Pancreas (tissue), 10 donors: ENCODE data around the gene HSD17B12. TPM values are rescaled to one million over a fixed set of nuclear protein-coding genes. Genes with fewer than 3 reads are reported as not detected.
"Not testable (repeated sequence)": the region's sequence is repeated elsewhere in the genome, so short reads cannot be mapped to it uniquely, and the experiment has no call there.

Source experiments
- ATAC-seq, 4 donors: fragments of 200-7000 bp; cut with Tn5 transposase; one replicate each; pipeline versions ENCODE4 v1.8.0 to v1.9.1; 2020; ENCODE audit warnings: mild to moderate bottlenecking in 4 of 4, moderate library complexity in 4 of 4
- DNase-seq, 6 donors: peaks; one replicate each; pipeline ENCODE4 v3.0.0-alpha.2; 2020
- FAIRE-seq: peaks from 2 replicates; lab custom pipeline; 2012; peaks lifted over from hg19 to GRCh38; lab: Jason Lieb, UNC
- H3K27ac ChIP-seq, 4 donors: fragments of 200-600 bp; sonication (generic); 1 replicate in 3 of 4; 2 replicates in 1 of 4; pipeline versions ENCODE4 v1.5.0 to v1.8.0; 2020
- H3K27me3 ChIP-seq, 4 donors: fragments of 200-600 bp; one replicate each; pipeline ENCODE4 v1.8.0; 2021
- H3K36me3 ChIP-seq, 3 donors: fragments of 200-600 bp; sonication (generic) in 1 of 3; one replicate each; pipeline versions ENCODE4 v1.5.0 to v1.8.0; 2020 to 2021
- H3K4me1 ChIP-seq, 3 donors: fragments of 200-600 bp; one replicate each; pipeline ENCODE4 v1.8.0; 2021
- H3K4me3 ChIP-seq, 4 donors: fragments of 200-600 bp; sonication (generic) in 2 of 4; one replicate each; pipeline versions ENCODE4 v1.5.0 to v1.8.0; 2020 to 2021
- H3K9me3 ChIP-seq, 4 donors: fragments of 200-600 bp; one replicate each; pipeline ENCODE4 v1.8.0; 2021
- CTCF ChIP-seq, 4 donors: fragments of 200-600 bp; sonication (generic) in 3 of 4; IDR thresholded peaks; one replicate each; pipeline versions ENCODE4 v1.5.0 to v1.8.0; 2021; ENCODE audit warnings: antibody characterized with exemption in 4 of 4
- WGBS, 2 donors: extraction: QIAGEN DNeasy Blood & Tissue Kit; methylation state at CpG; one replicate each; pipeline ENCODE4 v1.1.7; 2013; 5-methylcytosine and 5-hydroxymethylcytosine counted together
- intact Hi-C, 3 donors: fragments of 100-400 bp; cut with DNase I; formaldehyde crosslinking; loops; one replicate each; pipeline versions ENCODE4 v1.11.1 to v1.14.2; 2022
- polyA plus RNA-seq, 2 donors: library from polyadenylated mRNA; stranded (reverse); fragments of 200-250 nt; gene quantifications; one replicate each; pipeline ENCODE4 v1.2.3, GENCODE V29; 2013
- total RNA-seq, 6 donors: library from RNA; stranded (reverse); fragmentation: NEBNext Ultra II Directional in 4 of 6; extraction: Animal tissue kit (Norgen Biotek cat#: 25700) in 4 of 6; gene quantifications; one replicate each; pipeline versions ENCODE4 v1.2.1 to v1.2.4, GENCODE V29; 2021 to 2023
- donor health status: healthy with polysubstance abuse.
- donor health status: DM: no; HTN: no; CAD: no; lungs with moderate emphysema.
- donor health status: DM: no; HTN: no; CAD: no.
- donor health status: control.
- donor health status: control.
- donor health status: Bipolar disorder and iron deficiency.
- donor health status: DM: yes; HTN: yes; CAD: no.
- donor health status: DM: no; HTN: no; CAD: no.
- donor health status: DM: no; HTN: no; CAD: no.
- donor health status: DM: yes; HTN: yes; CAD: no.

HSD17B12 gene
- total and polyA plus RNA-seq, 8 donors = 21.0 to 51.9 (median 38.9) TPM

- intact Hi-C loops = no loop called here
- no peak for TF ChIP-seq CTCF (IDR thresholded peaks at IDR 0.05)
- no peak for FAIRE-seq
These were observed 76.0 kb downstream of the HSD17B12 start for GRCh38 chr11:43756575-43756974.

DNA sequence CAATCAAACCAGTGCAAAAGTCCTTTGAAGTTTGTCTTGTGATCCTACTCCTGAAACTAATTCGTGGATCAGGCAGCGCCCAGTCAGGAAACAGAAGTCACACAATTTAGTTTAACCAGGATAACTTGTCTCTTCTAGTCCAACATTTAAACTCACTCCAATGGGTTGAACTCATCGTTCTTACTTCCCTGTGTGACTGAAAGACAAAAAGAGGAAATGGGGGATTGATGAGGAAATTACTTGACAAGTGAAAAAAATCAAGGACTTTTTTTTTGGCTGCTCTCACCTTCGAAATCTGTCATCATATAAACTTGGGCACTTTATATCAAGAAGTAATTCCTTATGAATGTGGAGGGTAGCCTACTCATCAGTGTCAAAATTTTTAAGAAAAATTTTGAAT lies 78.4 kb downstream of the HSD17B12 start:
- no peak for FAIRE-seq
- no peak for TF ChIP-seq CTCF (IDR thresholded peaks at IDR 0.05)
- no peaks in the 10 kb centered on the region for H3K9me3 ChIP-seq
- H3K36me3 ChIP-seq = peaks cover 0 to 5% (median 0%) of the 10 kb centered on the region in 3 donors
- no peak overlapping the region for H3K4me3 ChIP-seq
- 53 to 58% methylated on average over 4 of the region's 4 CpGs for WGBS, 2 donors
- no peak overlapping the region for H3K27ac ChIP-seq
- H3K4me1 ChIP-seq = no peaks in the 10 kb centered on the region
- H3K27me3 ChIP-seq = no peaks in the 10 kb centered on the region
- no peak for DNase-seq
- ATAC-seq = no peak
- intact Hi-C loops = no loop called here

More at GRCh38 chr11:43756575-43756974, 76.0 kb downstream of the HSD17B12 start:
- H3K4me1 ChIP-seq = no peaks in the 10 kb centered on the region
- no peaks in the 10 kb centered on the region for H3K9me3 ChIP-seq
- 91 to 93% methylated on average over 3 of the region's 3 CpGs for WGBS, 2 donors
- no peaks in the 10 kb centered on the region for H3K27me3 ChIP-seq
- H3K36me3 ChIP-seq = peaks cover 0 to 8% (median 0%) of the 10 kb centered on the region in 3 donors
- H3K4me3 ChIP-seq = no peak overlapping the region
- ATAC-seq (peak in 1 of 4 donors; percentile 25), DNase-seq (no peak)
- no peak overlapping the region for H3K27ac ChIP-seq

DNA sequence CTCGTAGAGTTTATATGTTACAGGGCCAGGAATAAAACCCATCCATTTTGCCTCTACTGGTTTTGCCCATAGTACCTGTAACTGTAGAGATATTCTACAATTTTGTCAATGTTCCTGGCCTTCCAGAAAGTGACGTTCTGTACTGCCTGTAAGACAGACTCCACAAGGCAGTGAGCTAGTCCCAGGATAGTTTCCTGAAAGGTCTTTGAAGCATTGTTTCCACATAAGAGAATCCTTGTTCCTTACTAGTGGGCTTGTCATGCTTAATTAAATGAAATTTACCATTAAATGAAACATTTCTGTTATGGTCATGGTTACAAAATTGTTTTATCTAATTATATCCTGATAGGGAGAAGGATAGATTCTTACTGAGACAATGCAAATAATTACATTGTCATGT lies 80.4 kb downstream of the HSD17B12 start:
- 96% methylated on average over 2 of the region's 2 CpGs for WGBS, 2 donors
- TF ChIP-seq CTCF (IDR thresholded peaks at IDR 0.05) = no peak
- FAIRE-seq = no peak
- H3K9me3 ChIP-seq = no peaks in the 10 kb centered on the region
- no peak overlapping the region for H3K4me3 ChIP-seq
- H3K4me1 ChIP-seq = no peaks in the 10 kb centered on the region
- no peaks in the 10 kb centered on the region for H3K27me3 ChIP-seq
- DNase-seq = no peak
- H3K36me3 ChIP-seq = no peaks in the 10 kb centered on the region
- no peak for ATAC-seq
- H3K27ac ChIP-seq = no peak overlapping the region
- intact Hi-C loops = no loop called here

DNA sequence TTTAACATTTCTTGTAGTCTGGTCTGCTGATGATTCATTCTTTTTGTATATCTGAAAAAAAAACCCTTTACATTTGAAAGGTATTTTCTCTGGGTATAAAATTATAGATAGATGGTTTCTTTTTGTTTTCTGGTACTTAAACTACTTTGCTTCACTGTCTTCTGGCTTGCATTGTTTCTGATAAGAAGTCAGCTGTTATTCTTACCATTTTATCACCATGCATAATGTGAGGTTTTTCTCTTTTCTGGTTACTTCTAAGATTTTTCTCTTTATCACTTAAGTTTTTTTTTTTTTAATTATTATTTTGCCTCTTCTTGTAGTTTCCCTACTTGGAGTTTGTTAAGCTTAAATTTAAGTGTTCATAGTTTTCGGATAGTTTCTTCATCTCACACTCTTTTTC lies 84.7 kb downstream of the HSD17B12 start:
- intact Hi-C loops = no loop called here
- no peaks in the 10 kb centered on the region for H3K36me3 ChIP-seq
- FAIRE-seq = no peak
- TF ChIP-seq CTCF (IDR thresholded peaks at IDR 0.05) = no peak
- WGBS, 2 donors = 98 to 100% methylated on average over 1 of the region's 1 CpG
- H3K4me3 ChIP-seq = no peak overlapping the region
- H3K27me3 ChIP-seq = no peaks in the 10 kb centered on the region
- no peak for DNase-seq
- no peaks in the 10 kb centered on the region for H3K4me1 ChIP-seq
- H3K27ac ChIP-seq = no peak overlapping the region
- H3K9me3 ChIP-seq = no peaks in the 10 kb centered on the region
- ATAC-seq = no peak

DNA sequence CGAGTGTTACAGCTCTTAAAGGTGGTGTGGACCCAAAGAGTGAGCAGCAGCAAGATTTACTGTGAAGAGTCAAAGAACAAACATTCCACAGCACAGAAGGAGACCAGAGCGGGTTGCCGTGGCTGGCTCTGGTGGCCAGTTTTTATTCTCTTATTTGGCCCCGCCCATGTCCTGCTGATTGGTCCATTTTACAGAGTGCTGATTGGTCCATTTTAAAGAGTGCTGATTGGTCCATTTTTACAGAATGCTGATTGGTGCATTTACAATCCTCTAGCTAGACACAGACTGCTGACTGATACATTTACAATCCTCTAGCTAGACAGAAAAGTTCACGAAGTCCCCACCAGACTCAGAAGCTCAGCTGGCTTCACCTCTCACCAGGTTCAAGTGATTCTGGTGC lies 88.1 kb downstream of the HSD17B12 start:
- 96 to 97% methylated on average over 5 of the region's 5 CpGs for WGBS, 2 donors
- not testable (repeated sequence) for FAIRE-seq, H3K9me3 ChIP-seq

More for the DNA sequence above, 88.1 kb downstream of the HSD17B12 start:
- H3K27ac ChIP-seq, H3K27me3 ChIP-seq, H3K4me1 ChIP-seq, H3K4me3 ChIP-seq, H3K36me3 ChIP-seq, DNase-seq, ATAC-seq, intact Hi-C loops: not testable (repeated sequence)
